Loucy (cell line): ENCODE results near the gene GAB2.

Experiments used
- CTCF ChIP-seq: fragments of 200-600 bp; sonication (generic); conservative IDR thresholded peaks from 2 replicates; pipeline ENCODE4 v1.5.1; 2014; ENCODE audit warnings: mild to moderate bottlenecking, antibody characterized with exemption, low read length
- EZH2phosphoT487 ChIP-seq: fragments of 200-600 bp; IDR thresholded peaks from 2 replicates; pipeline ENCODE4 v1.6.1; 2018; ENCODE audit warnings: antibody characterized with exemption, mild to moderate bottlenecking, moderate library complexity, borderline replicate concordance

- TF ChIP-seq CTCF (no peak), EZH2phosphoT487 (no peak)
Observed at GRCh38 chr11:78229106-78229505, 188.5 kb downstream of the GAB2 start.
